HG03064 (cell line): ENCODE data around the gene GRK5.

Source experiments
- ATAC-seq: cut with Tn5 transposase; IDR thresholded peaks from one replicate; pipeline ENCODE4 v1.9.1; 2021; ENCODE audit warnings: low read depth; ENCODE audit not compliant: unreplicated experiment

The GRK5 gene

GRCh38 chr10:119336599-119336998, 129.2 kb downstream of the GRK5 start:
- no peak for ATAC-seq

DNA sequence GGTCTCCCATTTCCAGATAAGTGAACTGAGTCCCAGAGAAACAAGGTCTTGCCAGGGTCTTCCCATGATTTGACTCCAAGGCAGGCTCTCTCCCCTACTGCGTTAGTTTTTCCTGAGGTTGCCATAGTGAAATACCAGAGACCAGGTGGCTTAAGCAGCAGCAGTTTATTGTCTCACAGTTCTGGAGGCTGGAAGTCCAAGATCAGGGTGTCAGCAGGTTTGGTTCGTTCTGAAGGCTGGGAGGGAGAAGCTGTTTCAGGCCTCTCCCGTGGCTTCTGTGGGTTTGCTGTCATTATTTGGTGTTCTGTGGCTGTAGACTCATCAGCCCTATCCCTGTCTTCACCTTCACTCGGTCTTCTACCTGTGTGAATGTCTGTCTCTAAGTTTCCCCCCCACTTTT, 129.9 kb downstream of the GRK5 start:
- no peak for ATAC-seq

DNA sequence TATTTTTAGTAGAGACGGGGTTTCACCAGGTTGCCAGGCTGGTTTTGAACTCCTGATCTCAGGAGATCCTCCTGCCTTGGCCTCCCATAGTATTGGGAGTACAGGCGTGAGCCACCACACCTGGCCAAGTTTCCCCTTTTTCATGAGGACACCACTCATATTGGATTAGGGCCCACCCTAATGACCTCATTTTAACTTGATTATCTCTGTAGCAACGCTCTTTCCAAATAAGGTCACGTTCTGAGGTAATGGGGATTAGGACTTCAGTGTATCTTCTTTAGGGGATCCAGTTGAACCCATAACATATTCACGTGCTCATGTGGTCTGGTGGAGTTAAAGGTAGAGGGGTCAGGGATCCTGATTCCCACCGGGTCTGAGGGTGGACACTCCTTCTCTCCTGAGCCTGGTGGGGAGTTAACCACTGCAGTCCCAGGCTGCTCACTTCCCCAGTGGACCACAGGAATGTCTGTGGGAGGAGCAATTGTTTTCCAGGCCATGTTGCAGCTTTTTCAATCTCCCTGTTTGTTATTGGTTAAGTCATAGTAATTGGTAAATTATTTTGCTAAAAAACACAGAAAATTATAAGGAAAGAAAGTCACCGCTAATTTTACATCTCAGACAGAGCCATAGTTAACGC, 130.5 kb downstream of the GRK5 start:
- no peak for ATAC-seq

DNA sequence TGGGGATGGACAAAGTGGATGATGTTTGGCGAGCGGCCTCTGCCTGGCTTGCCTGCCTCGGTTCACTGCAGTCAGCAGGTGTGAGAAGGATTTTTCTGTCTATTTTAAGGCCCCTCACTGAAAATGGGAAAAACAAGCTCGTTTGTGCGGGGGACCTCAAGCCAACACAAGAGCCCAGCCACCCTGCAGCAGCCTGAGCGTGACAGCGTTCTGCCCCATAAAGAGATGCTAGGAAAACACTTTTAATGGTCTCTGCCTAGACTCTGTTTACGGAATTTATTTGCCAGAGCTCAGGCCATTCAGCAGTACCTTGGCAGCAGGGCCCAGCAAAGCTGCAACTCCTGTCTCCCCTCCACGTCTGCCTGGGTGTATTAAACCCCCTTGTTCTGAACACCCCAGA, 131.7 kb downstream of the GRK5 start:
- ATAC-seq = no peak

DNA sequence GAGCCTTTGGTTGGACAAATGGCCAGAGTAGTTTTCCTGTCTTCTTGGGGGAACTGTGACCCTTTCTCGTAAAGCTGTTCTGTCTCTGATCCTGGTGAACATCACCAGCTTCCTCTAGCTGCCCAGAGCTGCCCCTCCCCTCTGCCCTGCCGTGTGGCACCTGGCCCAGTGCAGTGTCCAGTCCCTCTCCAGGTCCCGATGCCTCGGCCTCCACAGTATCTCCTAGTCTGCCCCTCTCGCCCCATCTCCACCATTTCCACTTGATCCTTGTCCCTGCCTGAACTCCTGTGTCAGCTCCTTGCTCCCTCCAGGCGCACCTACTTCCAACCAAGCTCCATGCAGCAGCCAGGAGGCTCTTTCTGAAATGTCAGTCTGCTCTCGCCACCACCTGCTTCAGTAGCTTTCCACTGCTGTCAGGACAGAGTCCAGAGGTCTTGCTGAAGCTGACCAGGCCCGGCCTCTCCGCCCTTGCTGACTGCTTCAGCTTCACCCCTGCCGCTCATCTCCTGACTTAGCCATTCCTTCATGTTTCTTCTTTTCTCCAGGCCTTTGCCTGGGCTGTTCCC, 133.6 kb downstream of the GRK5 start:
- no peak for ATAC-seq

DNA sequence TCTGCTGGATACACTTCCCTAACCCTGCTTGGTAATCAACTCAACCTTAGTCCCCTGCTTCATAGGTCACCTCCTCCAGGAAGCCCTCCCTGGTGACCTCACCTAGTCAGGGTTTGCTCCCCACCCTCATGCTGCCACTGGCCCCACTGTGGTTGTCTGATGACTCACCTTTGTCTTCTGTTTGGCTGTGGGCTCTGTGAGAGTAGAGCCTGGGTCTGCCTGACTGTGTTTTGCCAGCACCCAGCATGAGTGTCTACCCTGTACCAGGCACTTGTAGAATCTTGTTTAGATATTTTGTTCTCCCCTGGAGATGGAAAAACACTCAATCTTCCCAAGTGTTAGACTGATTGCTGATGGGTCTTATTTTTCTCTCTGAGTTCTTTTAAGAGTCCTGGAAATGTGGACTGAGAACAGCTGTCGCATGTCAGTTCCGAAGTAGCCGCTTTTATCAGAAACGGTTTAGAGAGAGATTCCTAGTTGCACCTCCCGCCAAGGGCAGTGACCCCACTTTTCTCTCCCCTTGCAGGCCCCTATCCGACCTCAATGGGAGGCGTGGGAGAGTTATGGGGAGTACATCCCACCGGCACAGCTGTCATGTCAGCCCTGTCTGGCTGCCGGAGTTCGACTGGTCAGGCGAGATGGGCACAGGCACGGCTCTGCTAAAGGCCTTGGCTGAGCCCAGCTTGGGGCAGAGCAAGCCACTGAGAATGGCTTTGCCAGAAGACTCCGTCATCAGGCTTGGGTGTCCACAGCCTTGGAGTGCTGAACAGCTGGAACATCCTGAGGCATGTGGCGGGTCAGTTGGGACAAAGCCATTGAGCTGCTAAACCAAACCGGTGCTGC, 134.3 kb downstream of the GRK5 start:
- no peak for ATAC-seq

DNA sequence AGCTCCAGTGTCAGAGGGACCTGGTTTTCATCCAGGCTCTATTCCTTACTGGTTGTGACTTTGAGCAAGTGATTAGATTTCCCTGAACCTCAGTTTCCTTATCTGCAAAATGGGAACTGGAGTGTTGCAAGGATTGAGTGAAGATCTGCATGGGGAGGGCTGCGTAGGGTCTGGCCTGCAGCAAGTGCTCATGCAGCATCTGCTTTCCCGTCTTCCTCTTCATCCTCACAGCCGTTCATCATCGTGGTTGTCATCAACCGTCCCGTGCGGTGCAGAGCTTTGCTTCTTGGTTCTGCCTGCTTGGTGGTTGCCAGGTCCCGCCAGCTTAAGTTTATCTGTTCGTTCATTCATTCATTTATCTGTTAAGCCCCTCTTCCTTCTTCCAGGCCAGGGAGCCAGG, 135.0 kb downstream of the GRK5 start:
- no peak for ATAC-seq

DNA sequence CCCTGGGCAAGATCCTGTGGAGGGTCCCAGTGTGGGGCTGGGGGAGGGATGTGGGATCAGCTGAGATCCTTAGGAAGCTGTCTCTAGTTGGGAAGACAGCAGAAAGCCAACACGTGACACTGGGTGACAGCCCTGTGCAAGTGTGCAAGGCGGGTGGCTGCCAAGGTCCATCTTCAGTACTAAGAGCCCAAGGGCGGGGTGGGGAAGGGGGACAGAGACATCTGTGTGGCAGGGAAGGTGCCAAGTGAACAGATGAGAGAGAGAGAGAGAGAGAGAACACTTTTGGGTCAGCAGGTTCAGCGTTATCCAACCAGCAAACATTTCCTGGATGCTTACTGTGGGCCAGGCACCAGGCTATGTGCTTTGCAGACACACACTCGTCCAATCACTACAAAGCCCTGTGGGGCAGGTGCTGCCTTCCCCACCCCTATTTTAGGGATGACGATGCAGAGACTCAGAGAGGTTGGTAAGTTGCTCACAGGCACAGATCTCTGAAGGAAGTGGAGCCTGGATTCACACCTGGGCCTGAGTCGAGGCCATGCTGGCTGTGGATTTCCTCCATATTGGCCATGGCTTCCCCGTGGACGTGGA, 135.7 kb downstream of the GRK5 start:
- ATAC-seq = no peak

DNA sequence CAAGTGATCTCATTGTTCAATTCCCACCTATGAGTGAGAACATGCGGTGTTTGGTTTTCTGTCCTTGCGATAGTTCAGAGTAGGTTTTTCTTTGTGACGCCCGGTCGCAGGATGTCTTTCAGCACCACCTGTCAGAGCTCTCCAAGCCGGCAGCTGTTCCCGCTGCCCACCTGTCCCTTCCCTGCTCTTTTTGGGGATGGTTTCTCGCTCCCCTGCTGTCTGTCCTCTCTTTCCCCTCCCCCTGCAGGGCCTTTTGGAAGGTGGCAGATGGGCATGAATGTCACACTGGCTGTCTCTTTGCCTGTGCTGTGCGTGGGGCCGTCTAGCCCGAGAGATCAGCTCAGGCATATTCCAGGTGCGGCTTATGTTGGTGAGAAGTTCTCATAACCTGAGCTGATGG, 137.0 kb downstream of the GRK5 start:
- no peak for ATAC-seq

DNA sequence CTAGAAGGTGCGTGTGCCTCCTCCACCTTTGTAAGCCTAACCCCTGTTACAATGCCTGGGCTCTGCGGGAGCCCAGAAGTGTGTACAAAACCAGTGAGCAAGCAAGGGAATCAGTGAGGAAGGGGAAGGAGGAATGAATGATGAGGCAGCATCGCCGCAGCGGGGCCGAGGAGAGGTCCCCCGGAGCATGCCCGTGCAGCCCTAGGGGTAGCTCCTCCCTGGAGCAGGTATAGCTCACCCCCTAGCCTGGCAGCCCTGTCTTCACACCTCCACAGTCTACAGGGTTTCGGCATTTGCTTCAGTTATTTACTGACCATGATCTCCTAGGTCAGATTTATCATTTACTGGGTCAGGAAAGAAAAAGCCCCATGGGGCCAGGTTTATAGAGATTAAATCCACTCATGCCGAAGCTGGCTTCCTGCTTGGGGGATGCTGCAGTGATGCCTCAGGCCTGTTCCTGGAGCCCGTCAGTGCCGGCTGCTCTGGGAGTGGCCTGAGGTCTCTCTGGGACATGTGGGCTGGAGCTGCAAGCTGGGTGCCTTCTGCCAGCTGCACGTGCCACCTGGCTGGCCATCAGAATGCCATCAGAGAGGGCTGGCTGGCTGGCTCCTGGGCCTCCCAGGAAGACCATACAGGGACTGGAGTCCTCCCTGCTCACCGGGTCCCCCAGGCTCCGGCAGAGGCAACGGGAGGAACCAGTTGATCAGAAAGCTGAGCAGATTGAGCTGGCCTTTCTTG, 138.9 kb downstream of the GRK5 start:
- no peak for ATAC-seq

DNA sequence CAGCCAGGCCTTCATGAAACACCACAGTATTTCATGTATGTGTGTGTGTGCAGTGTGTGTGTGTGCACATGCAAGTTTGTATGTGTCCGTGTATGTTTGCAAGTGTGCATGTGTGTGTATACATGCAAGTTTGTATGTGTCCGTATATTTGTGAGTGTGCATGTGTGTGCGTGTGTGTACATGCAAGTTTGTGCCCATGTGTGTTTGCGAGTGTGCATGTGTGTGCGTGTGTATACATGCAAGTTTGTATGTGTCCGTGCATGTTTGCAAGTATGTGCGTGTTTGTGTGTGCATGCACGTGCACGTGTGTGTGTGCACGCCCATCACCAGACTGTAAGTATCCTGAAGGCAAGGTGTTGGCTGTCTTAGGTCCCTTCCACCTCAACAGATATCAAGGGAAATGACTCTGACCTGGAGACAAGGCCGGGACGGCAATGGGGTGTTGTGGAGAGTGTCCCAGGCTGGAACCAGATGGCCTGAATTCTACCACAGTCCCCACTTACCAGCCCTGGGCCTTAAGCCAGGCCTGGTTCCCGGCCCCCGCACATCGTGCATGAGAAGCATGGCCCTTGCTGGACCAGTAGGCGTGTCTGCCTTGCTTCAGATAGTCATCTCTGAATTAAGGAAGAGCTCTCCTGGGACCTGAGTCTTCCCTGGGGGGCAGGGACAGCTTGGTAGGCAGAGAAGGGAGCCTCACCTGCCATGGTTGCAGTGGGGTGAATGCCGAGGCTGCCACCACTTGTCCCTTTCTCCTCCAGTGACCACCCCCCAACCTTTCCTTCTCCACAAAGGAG, 140.0 kb downstream of the GRK5 start:
- no peak for ATAC-seq

- no peak for ATAC-seq
Observed at GRCh38 chr10:119348106-119348505, 140.7 kb downstream of the GRK5 start.

DNA sequence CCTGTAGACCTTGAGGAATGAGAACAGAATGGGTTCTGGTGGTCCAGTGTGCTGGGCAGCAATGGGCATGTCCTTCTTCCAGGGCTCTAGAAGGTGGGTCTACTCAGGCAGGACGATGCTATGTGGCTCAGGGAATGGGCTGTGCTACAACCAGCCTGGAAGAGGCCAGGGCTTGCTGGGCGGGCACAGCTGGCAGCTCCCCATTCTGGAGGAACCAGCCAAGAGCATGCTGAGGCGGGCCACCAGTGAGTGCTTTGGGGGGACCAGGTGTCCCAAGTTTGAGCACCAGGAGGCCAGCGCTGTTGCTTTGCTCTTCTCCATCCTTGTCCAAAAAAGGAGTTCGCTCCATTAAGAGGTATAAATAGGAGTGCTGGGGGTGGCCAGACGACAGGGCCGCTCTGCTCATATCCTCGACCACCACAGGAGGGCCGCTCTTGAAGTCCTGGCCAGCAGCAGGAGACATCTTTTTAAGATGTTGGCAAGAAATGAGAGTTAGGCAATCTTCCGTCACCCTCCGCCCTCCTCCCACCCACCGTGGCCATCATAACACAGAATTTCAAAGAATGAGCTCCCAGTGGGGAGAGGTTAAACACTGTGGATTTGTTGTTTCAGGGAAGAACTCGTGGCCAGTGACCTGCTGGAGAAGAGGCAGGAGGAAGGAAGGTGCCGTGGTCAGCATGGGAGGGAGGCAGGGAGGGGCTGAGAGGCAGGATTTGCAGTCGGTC, 141.3 kb downstream of the GRK5 start:
- no peak for ATAC-seq

- ATAC-seq = no peak
Observed at GRCh38 chr10:119349341-119349740, 142.0 kb downstream of the GRK5 start.

GRCh38 chr10:119349937-119350501, 142.6 kb downstream of the GRK5 start:
- ATAC-seq = no peak

GRCh38 chr10:119350502-119351097, 143.2 kb downstream of the GRK5 start:
- ATAC-seq = no peak

- ATAC-seq = no peak
Observed at GRCh38 chr10:119351189-119351588, 143.8 kb downstream of the GRK5 start.

DNA sequence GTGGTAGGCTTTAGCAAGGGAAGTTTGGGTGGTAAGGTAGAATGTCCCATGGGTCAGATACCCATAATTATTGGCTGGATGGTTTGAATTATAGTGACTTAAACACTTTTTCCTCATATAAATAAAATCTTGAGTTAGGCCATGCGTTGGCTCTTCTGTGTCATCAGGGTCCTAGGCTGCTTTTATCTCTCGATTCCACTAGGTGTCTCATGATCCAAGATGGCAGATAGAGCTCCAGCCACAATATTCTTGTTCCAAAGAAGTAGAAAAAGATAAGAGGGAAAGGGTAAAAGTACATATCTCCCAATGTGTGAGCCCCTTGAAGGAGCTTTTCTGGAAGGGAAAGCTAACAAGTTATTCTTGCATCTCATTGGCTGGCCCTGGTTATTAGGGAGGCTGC, 144.7 kb downstream of the GRK5 start:
- ATAC-seq = no peak

GRCh38 chr10:119352807-119353206, 145.4 kb downstream of the GRK5 start:
- no peak for ATAC-seq
